Measurements from ENCODE around the gene PIK3R5.

Gene PIK3R5

DNA sequence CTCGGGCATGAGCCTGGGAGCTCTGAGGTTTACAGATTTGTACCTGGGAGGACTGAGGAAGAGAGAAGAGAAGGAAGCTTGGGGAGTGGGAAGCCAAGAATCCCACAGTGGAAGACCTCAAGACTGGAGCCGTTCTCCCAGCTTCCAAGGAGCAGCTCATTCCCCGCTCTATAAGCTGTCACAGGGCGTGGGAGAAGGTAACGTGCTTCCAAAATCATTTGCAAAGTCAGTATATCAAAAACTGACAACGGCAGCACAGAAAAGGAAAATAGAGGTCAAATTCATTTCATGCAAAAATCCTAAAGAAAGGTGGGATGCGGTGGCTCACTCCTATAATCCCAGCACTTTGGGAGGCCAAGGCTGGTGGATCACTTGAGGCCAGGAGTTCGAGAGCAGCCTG is 7.8 kb downstream of the PIK3R5 start:
- no peak for TF ChIP-seq CTCF (conservative IDR thresholded peaks at IDR 0.05; ENCODE audit: low read length)
- H3K4me3 ChIP-seq (ENCODE audit: low read length) = no peak overlapping the region
- no peak for DNase-seq (ENCODE audit: low read depth)

DNA sequence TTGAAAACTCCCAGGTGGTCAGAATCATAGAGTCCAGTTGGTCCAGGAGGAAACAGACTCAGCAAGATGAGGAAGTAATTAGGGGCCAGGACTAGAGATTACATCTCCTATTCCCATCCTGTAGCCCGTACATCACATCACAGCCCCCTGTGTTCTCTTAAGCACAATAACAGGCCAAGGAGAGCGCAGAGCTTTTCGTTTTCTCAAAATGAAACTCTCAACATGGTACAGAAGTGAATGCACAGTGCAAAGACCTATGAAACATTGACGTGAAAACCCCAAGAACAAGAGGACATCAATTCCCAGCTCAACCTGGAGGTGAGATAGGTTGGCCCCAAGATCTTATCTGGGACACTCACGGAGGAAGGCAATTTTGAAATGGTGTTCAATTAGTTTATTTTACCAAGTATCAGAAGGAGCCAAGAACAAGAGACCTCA is 9.0 kb downstream of the PIK3R5 start:
- TF ChIP-seq CTCF (conservative IDR thresholded peaks at IDR 0.05; ENCODE audit: low read length) = no peak

DNA sequence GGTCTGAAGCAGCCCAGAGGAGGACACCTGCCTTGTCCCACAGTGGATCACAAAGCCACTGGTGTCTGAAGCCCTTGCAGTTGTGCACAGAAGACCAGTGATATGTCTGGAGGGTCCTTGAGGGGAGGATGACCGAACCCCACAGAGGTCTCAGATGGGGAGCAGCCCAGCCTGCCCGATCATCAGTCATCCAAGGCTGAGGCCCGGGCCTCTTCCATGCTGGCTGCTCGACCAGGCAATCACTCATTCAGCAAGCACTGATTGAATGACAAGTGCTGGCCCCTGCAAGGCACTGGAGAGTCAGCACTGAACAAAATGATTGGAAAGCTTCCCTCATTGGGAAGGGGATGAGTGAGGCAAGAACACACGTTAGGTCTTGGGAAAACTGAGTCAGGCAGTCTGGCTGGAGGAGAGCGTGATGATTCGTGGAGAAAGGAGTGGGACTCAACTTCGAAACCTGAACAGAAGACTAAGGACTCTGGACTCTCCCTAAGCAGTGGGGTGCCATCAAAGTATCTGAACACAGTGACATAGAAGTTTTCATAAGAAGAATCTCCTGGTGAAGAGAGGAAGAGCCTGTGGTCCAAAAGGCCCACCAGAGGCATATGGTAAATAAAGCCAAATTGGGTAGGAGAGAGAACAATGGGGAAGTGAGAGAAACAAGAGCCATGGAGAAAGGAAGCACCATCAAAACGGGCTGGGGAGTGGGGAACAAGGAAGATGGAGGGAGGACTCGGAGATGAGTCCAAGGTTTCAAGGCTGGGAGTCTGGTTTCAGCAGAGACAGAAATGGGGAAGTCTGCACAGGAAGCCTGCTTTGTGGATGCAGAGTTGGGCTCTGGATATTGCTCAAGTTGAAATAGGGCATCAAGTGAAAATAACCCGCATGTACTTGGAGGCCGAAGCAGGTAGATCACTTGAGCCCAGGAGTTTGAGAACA is 10.2 kb downstream of the PIK3R5 start:
- no peak for DNase-seq (ENCODE audit: low read depth)
- TF ChIP-seq CTCF (conservative IDR thresholded peaks at IDR 0.05; ENCODE audit: low read length) = no peak
- H3K4me3 ChIP-seq (ENCODE audit: low read length) = no peak overlapping the region

More for the DNA sequence above, 9.0 kb downstream of the PIK3R5 start:
- no peak for DNase-seq (ENCODE audit: low read depth)
- H3K4me3 ChIP-seq (ENCODE audit: low read length) = no peak overlapping the region

GRCh38 chr17:8954339-8954738 is 11.2 kb downstream of the PIK3R5 start:
- no peak for DNase-seq (ENCODE audit: low read depth)
- H3K4me3 ChIP-seq (ENCODE audit: low read length) = no peak overlapping the region
- no peak for TF ChIP-seq CTCF (conservative IDR thresholded peaks at IDR 0.05; ENCODE audit: low read length)

- no peak for DNase-seq (ENCODE audit: low read depth)
- no peak for TF ChIP-seq CTCF (conservative IDR thresholded peaks at IDR 0.05; ENCODE audit: low read length)
- no peak overlapping the region for H3K4me3 ChIP-seq (ENCODE audit: low read length)
These were observed 12.2 kb downstream of the PIK3R5 start for GRCh38 chr17:8953156-8953885.

- no peak for TF ChIP-seq CTCF (conservative IDR thresholded peaks at IDR 0.05; ENCODE audit: low read length)
- no peak overlapping the region for H3K4me3 ChIP-seq (ENCODE audit: low read length)
- no peak for DNase-seq (ENCODE audit: low read depth)
These were observed 13.3 kb downstream of the PIK3R5 start for GRCh38 chr17:8952191-8952590.

All from AG10803 (cell line).